Endothelial cell of umbilical vein (primary cell): ENCODE data around the gene PPP4R1.

Source experiments
- POLR2A ChIP-seq: IDR thresholded peaks from 2 replicates; pipeline ENCODE4 v1.6.1; 2012; ENCODE audit warnings: low read depth, mild to moderate bottlenecking, control low read depth, low read length
- TF ChIP-seq, protein P1 (sequence below), 2 donors: IDR thresholded peaks; 1 replicate in 1 of 2; 2 replicates in 1 of 2; pipeline ENCODE4 v1.5.1; 2011; ENCODE audit warnings: low read length in 2 of 2, mild to moderate bottlenecking in 2 of 2, moderate library complexity in 2 of 2, control low read depth in 1 of 2, inconsistent platforms in 1 of 2, low read depth in 1 of 2; ENCODE audit not compliant: insufficient read depth in 1 of 2; ENCODE audit errors: extremely low read depth in 1 of 2

DNA sequence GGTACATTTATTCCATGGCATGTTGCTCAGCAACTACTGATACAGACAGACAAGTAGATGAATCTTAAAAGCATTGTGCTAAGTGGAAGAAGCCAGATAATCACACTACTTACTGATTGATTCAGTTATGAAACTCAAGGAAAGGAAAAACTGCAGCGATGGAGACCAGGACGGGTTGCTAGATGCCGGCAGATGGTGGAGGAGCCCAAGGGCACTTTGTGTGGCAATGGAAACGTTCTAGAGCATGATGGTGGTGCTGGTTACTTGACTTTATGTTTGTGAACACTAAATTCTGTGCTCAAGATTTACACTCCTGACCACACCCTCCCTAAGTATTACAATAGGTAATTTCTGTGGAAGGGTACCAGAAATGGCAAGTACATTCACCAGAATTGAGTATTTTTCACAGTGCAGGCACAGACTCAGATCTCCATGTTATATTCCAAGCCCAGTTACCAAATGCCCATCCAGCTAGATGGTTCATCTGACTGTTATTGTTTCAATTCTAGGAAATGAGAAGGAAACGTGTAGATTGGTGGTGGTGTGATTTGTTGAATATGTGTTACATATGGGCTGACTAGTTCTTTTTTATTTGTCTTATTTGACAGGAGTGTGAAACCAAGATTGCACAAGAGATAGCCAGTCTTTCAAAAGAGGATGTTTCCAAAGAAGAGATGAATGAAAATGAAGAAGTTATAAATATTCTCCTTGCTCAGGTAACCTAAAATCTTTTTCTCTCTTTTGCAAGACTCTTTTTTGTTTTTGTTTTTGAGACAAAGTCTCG is 83.9 kb downstream of the PPP4R1 start:
- TF ChIP-seq, protein P1, sequence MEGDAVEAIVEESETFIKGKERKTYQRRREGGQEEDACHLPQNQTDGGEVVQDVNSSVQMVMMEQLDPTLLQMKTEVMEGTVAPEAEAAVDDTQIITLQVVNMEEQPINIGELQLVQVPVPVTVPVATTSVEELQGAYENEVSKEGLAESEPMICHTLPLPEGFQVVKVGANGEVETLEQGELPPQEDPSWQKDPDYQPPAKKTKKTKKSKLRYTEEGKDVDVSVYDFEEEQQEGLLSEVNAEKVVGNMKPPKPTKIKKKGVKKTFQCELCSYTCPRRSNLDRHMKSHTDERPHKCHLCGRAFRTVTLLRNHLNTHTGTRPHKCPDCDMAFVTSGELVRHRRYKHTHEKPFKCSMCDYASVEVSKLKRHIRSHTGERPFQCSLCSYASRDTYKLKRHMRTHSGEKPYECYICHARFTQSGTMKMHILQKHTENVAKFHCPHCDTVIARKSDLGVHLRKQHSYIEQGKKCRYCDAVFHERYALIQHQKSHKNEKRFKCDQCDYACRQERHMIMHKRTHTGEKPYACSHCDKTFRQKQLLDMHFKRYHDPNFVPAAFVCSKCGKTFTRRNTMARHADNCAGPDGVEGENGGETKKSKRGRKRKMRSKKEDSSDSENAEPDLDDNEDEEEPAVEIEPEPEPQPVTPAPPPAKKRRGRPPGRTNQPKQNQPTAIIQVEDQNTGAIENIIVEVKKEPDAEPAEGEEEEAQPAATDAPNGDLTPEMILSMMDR (IDR thresholded peaks at IDR 0.05; ENCODE audit: extremely low read depth in 1 of 2, insufficient read depth in 1 of 2, low read depth in 1 of 2, low read length in 2 of 2): no peak
- TF ChIP-seq POLR2A: no peak
